IPS-NIHi7 (cell line): ENCODE data around the gene CITED1.
"Not testable (repeated sequence)": the region's sequence is repeated elsewhere in the genome, so short reads cannot be mapped to it uniquely, and the experiment has no call there.

Experiments
- DNase-seq: peaks from one replicate; pipeline ENCODE4 v3.0.0; 2012; ENCODE audit warnings: mixed read lengths; ENCODE audit errors: extremely low spot score

The CITED1 gene

GRCh38 chrX:72305286-72306084, at the start of gene CITED1:
CITED1 (minus strand) TSS chrX:72305914; CDS start chrX:72302869, 3,045 bp downstream.
- no peak for DNase-seq

GRCh38 chrX:72352786-72353185, 47.1 kb upstream of the CITED1 start:
- DNase-seq: no peak

- DNase-seq: no peak
These were observed 46.1 kb upstream of the CITED1 start for GRCh38 chrX:72351606-72352334.

- DNase-seq: no peak
These were observed 43.5 kb upstream of the CITED1 start for GRCh38 chrX:72349190-72349589.

GRCh38 chrX:72348247-72348979, 42.7 kb upstream of the CITED1 start:
- DNase-seq: no peak

GRCh38 chrX:72347366-72347765, 41.7 kb upstream of the CITED1 start:
- no peak for DNase-seq

- peak; percentile 18 for DNase-seq
These were observed 40.7 kb upstream of the CITED1 start for GRCh38 chrX:72346302-72346949.

- DNase-seq: no peak
These were observed 34.9 kb upstream of the CITED1 start for GRCh38 chrX:72340626-72341025.

- no peak for DNase-seq
These were observed 34.3 kb upstream of the CITED1 start for GRCh38 chrX:72340041-72340440.

- no peak for DNase-seq
These were observed 24.4 kb upstream of the CITED1 start for GRCh38 chrX:72330131-72330530.

- no peak for DNase-seq
These were observed 21.0 kb upstream of the CITED1 start for GRCh38 chrX:72326605-72327300.

- DNase-seq: not testable (repeated sequence)
These were observed 13.9 kb upstream of the CITED1 start for GRCh38 chrX:72319651-72320050.

- DNase-seq: no peak
These were observed 11.4 kb upstream of the CITED1 start for GRCh38 chrX:72317139-72317538.

- no peak for DNase-seq
These were observed 10.8 kb upstream of the CITED1 start for GRCh38 chrX:72316408-72317110.

GRCh38 chrX:72314881-72315280, 9.2 kb upstream of the CITED1 start:
- DNase-seq: no peak

GRCh38 chrX:72313707-72314641, 8.3 kb upstream of the CITED1 start:
- DNase-seq: no peak

- no peak for DNase-seq
These were observed 6.7 kb upstream of the CITED1 start for GRCh38 chrX:72312311-72312940.

- DNase-seq: no peak
These were observed 3.8 kb upstream of the CITED1 start for GRCh38 chrX:72309297-72310071.
